ENCODE data around the gene TRAP1. TPM values are rescaled to one million over a fixed set of nuclear protein-coding genes. Genes with fewer than 3 reads are reported as not detected.

Gene TRAP1
- polyA plus RNA-seq, 1 of the 3 experiments (the other 2 are of a cell fraction): 129 TPM

GRCh38 chr16:3690980-3691720, 26.2 kb downstream of the TRAP1 start (continued):
- no peak for TF ChIP-seq CTCF (IDR thresholded peaks at IDR 0.05)
- no peak for TF ChIP-seq GATA2 (CRISPR knock-in tag; IDR thresholded peaks at IDR 0.05)

- H3F3A ChIP-seq (replicated peaks; ENCODE audit: insufficient read depth): no peaks in the 10 kb centered on the region
- H3K4me1 ChIP-seq (ENCODE audit: control insufficient read depth in 1 of 2, insufficient read depth in 2 of 2, low read depth in 1 of 2, low read length in 1 of 2): peaks cover 5 to 6% of the 10 kb centered on the region in 2 experiments; a peak in 3 of 4 replicates
- H4K20me1 ChIP-seq (ENCODE audit: insufficient read depth): no peaks in the 10 kb centered on the region
- no peaks in the 10 kb centered on the region for H3K27me3 ChIP-seq (ENCODE audit: insufficient read depth)
- peak overlapping the region; percentile 78; the same call in 1 of the 2 replicates for H2AFZ ChIP-seq (ENCODE audit: low read depth)
- ChIA-PET POLR2A (interaction anchor here (0.6 to 1.4 kb wide), 3 partner anchors 23 to 190 kb away, joined by 3 to 4 read pairs (median 3); partner anchors contain the start of genes CREBBP and TRAP1), CTCF (interaction anchor here (0.5 to 3.7 kb wide), 46 partner anchors 9 to 563 kb away, joined by 3 to 19 read pairs (median 4); partner anchors contain the start of gene TRAP1)
- peak overlapping the region; percentile 69; the same call in 1 of the 2 replicates for H3K4me2 ChIP-seq
- no peaks in the 10 kb centered on the region for H3K9me3 ChIP-seq
- H3K79me2 ChIP-seq (ENCODE audit: insufficient read depth): peaks cover under 1% of the 10 kb centered on the region; the same call in 1 of the 2 replicates
- peaks cover 22 to 25% of the 10 kb centered on the region in 2 experiments for H3K36me3 ChIP-seq (replicated peaks in 1 of 2; ENCODE audit: control insufficient read depth in 1 of 2, insufficient read depth in 2 of 2, low read length in 1 of 2)
- no peak overlapping the region for H3K9ac ChIP-seq
- no peak overlapping the region; a peak in 1 of 4 replicates for H3K27ac ChIP-seq (ENCODE audit: low read depth in 2 of 2, low read length in 1 of 2)
- DNase-seq: peak; percentile 93
- 53% methylated on average over 11 of the region's 18 CpGs for WGBS (ENCODE audit: low lambda C conversion rate)
- H3K4me3 ChIP-seq (ENCODE audit: low read depth in 2 of 2, low read length in 1 of 2): no peak overlapping the region; a peak in 1 of 4 replicates
- no peaks in the 10 kb centered on the region for H3K9me2 ChIP-seq
- TF ChIP-seq RXRA (IDR thresholded peaks at IDR 0.05; ENCODE audit: borderline replicate concordance, low read depth) (no peak), TEAD4 (IDR thresholded peaks at IDR 0.05; ENCODE audit: borderline replicate concordance, insufficient read depth) (no peak), YY1 (IDR thresholded peaks at IDR 0.05; ENCODE audit: low read depth) (0 out of 2 replicates have a peak, but pooled peaks have one; percentile 69), GABPA (IDR thresholded peaks at IDR 0.05; ENCODE audit: low read depth) (no peak), JUND (IDR thresholded peaks at IDR 0.05) (peak; percentile 80; the same call in 1 of the 2 replicates), GATA2 (CRISPR knock-in tag; IDR thresholded peaks at IDR 0.05) (no peak), ELF1 (IDR thresholded peaks at IDR 0.05) (no peak), MAX (IDR thresholded peaks at IDR 0.05; ENCODE audit: low read depth) (peak; percentile 64; the same call in 1 of the 2 replicates), SIN3A (IDR thresholded peaks at IDR 0.05; ENCODE audit: borderline replicate concordance, low read depth, low read length) (peak; percentile 74; the same call in 1 of the 2 replicates), EZH2phosphoT487 (IDR thresholded peaks at IDR 0.05; ENCODE audit: borderline replicate concordance, low read depth) (no peak), FOSL2 (IDR thresholded peaks at IDR 0.05; ENCODE audit: borderline replicate concordance, low read depth) (peak; percentile 96), FOXM1 (IDR thresholded peaks at IDR 0.05; ENCODE audit: low read depth) (no peak), EP300 (IDR thresholded peaks at IDR 0.05; ENCODE audit: borderline replicate concordance in 1 of 2, low read depth in 1 of 2, low read length in 1 of 2) (peak in 1 of 2 experiments; percentile 24; a peak in 1 of 4 replicates), RCOR1 (IDR thresholded peaks at IDR 0.05; ENCODE audit: low read length) (peak; percentile 79), REST (IDR thresholded peaks at IDR 0.05; ENCODE audit: low read depth, low read length) (no peak), ZBTB33 (IDR thresholded peaks at IDR 0.05; ENCODE audit: borderline replicate concordance, low read depth) (no peak), NRF1 (IDR thresholded peaks at IDR 0.05; ENCODE audit: low read depth, low read length) (peak; percentile 70), TCF12 (IDR thresholded peaks at IDR 0.05) (peak; percentile 98), SMC3 (IDR thresholded peaks at IDR 0.05; ENCODE audit: low read depth, low read length) (peak; percentile 83), IRF3 (IDR thresholded peaks at IDR 0.05; ENCODE audit: low read depth, low read length) (no peak)
These were observed 26.8 kb downstream of the TRAP1 start for GRCh38 chr16:3690470-3690928.
